ENCODE results near the gene C5orf15.

C5orf15 gene

GRCh38 chr5:133947431-133947841 lies 21.0 kb downstream of the C5orf15 start:
- Histone ChIP-seq H3K9me3 (ENCODE audit: low read length) (no peaks in the 10 kb centered on the region), H3K9ac (ENCODE audit: low read length) (no peak overlapping the region), H2AFZ (ENCODE audit: low read length) (no peak overlapping the region), H3K79me2 (ENCODE audit: insufficient read depth, low read length) (no peaks in the 10 kb centered on the region), H3K4me3 (ENCODE audit: low read depth, low read length, poor library complexity, severe bottlenecking) (no peak overlapping the region), H3K4me1 (ENCODE audit: insufficient read depth, low read length, severe bottlenecking) (no peaks in the 10 kb centered on the region), H4K20me1 (ENCODE audit: insufficient read depth, low read length) (no peaks in the 10 kb centered on the region), H3F3A (ENCODE audit: insufficient read depth, low read length) (no peaks in the 10 kb centered on the region), H3K27ac (ENCODE audit: low read depth, low read length, poor library complexity, severe bottlenecking) (no peak overlapping the region), H3K36me3 (ENCODE audit: insufficient read depth, low read length) (no peaks in the 10 kb centered on the region), H3K9me2 (ENCODE audit: low read depth, low read length) (no peaks in the 10 kb centered on the region), H3K4me2 (ENCODE audit: low read length) (no peak overlapping the region), H3K27me3 (ENCODE audit: insufficient read depth, low read length) (no peaks in the 10 kb centered on the region)
- TF ChIP-seq EZH2 (IDR thresholded peaks at IDR 0.05; ENCODE audit: borderline replicate concordance, low read length) = no peak
- no peak for TF ChIP-seq CTCF (IDR thresholded peaks at IDR 0.05; ENCODE audit: low read length)

- Histone ChIP-seq H3K27me3 (ENCODE audit: insufficient read depth, low read length) (no peaks in the 10 kb centered on the region), H3K4me1 (ENCODE audit: insufficient read depth, low read length, severe bottlenecking) (no peaks in the 10 kb centered on the region), H3K27ac (ENCODE audit: low read depth, low read length, poor library complexity, severe bottlenecking) (no peak overlapping the region), H4K20me1 (ENCODE audit: insufficient read depth, low read length) (no peaks in the 10 kb centered on the region), H2AFZ (ENCODE audit: low read length) (no peak overlapping the region), H3K4me2 (ENCODE audit: low read length) (no peak overlapping the region), H3K9me2 (ENCODE audit: low read depth, low read length) (no peaks in the 10 kb centered on the region), H3K9me3 (ENCODE audit: low read length) (no peaks in the 10 kb centered on the region), H3F3A (ENCODE audit: insufficient read depth, low read length) (no peaks in the 10 kb centered on the region), H3K9ac (ENCODE audit: low read length) (no peak overlapping the region), H3K4me3 (ENCODE audit: low read depth, low read length, poor library complexity, severe bottlenecking) (no peak overlapping the region), H3K79me2 (ENCODE audit: insufficient read depth, low read length) (no peaks in the 10 kb centered on the region), H3K36me3 (ENCODE audit: insufficient read depth, low read length) (no peaks in the 10 kb centered on the region)
- no peak for TF ChIP-seq CTCF (IDR thresholded peaks at IDR 0.05; ENCODE audit: low read length)
- no peak for TF ChIP-seq EZH2 (IDR thresholded peaks at IDR 0.05; ENCODE audit: borderline replicate concordance, low read length)
Measured at GRCh38 chr5:133945568-133945967, 22.9 kb downstream of the C5orf15 start.

GRCh38 chr5:133944263-133945185 lies 23.9 kb downstream of the C5orf15 start:
- no peak overlapping the region for H3K27ac ChIP-seq (ENCODE audit: low read depth, low read length, poor library complexity, severe bottlenecking)
- H4K20me1 ChIP-seq (ENCODE audit: insufficient read depth, low read length) = no peaks in the 10 kb centered on the region
- no peak overlapping the region for H3K4me3 ChIP-seq (ENCODE audit: low read depth, low read length, poor library complexity, severe bottlenecking)
- no peaks in the 10 kb centered on the region for H3K9me2 ChIP-seq (ENCODE audit: low read depth, low read length)
- H3K27me3 ChIP-seq (ENCODE audit: insufficient read depth, low read length) = no peaks in the 10 kb centered on the region
- no peaks in the 10 kb centered on the region for H3K36me3 ChIP-seq (ENCODE audit: insufficient read depth, low read length)
- H3K9me3 ChIP-seq (ENCODE audit: low read length) = no peaks in the 10 kb centered on the region
- TF ChIP-seq CTCF (IDR thresholded peaks at IDR 0.05; ENCODE audit: low read length) = peak; percentile 74
- TF ChIP-seq EZH2 (IDR thresholded peaks at IDR 0.05; ENCODE audit: borderline replicate concordance, low read length) = no peak
- H3F3A ChIP-seq (ENCODE audit: insufficient read depth, low read length) = no peaks in the 10 kb centered on the region
- H3K79me2 ChIP-seq (ENCODE audit: insufficient read depth, low read length) = no peaks in the 10 kb centered on the region
- H3K9ac ChIP-seq (ENCODE audit: low read length) = no peak overlapping the region
- no peak overlapping the region for H3K4me2 ChIP-seq (ENCODE audit: low read length)
- H3K4me1 ChIP-seq (ENCODE audit: insufficient read depth, low read length, severe bottlenecking) = no peaks in the 10 kb centered on the region
- H2AFZ ChIP-seq (ENCODE audit: low read length) = no peak overlapping the region

Measured in OCI-LY1 (cell line).